Upper lobe of left lung (tissue), 6 donors: ENCODE data around the gene SFXN5. TPM values are rescaled to one million over a fixed set of nuclear protein-coding genes. Genes with fewer than 3 reads are reported as not detected.
"Not testable (repeated sequence)": the region's sequence is repeated elsewhere in the genome, so short reads cannot be mapped to it uniquely, and the experiment has no call there.

Experiments used
- ATAC-seq, 2 donors: fragments of 200-7000 bp; cut with Tn5 transposase; one replicate each; pipeline ENCODE4 v1.9.1; 2022; ENCODE audit warnings: mild to moderate bottlenecking in 2 of 2, moderate library complexity in 2 of 2; ENCODE audit not compliant: low FRiP score in 2 of 2
- DNase-seq, 2 donors: peaks; one replicate each; pipeline ENCODE4 v3.0.0-alpha.2; 2019 to 2020
- H3K27ac ChIP-seq, 4 donors: fragments of 200-600 bp; sonication (generic); one replicate each; pipeline ENCODE4 v1.5.1; 2016 to 2019
- H3K27me3 ChIP-seq, 4 donors: fragments of 200-600 bp; sonication (generic); one replicate each; pipeline ENCODE4 v1.5.1; 2017 to 2019
- H3K36me3 ChIP-seq, 4 donors: fragments of 200-600 bp; sonication (generic); one replicate each; pipeline ENCODE4 v1.5.1; 2016 to 2019
- H3K4me1 ChIP-seq, 4 donors: fragments of 200-600 bp; sonication (generic); one replicate each; pipeline ENCODE4 v1.5.1; 2018 to 2019
- H3K4me3 ChIP-seq, 4 donors: fragments of 200-600 bp; sonication (generic); one replicate each; pipeline ENCODE4 v1.5.1; 2017 to 2019; ENCODE audit warnings: mild to moderate bottlenecking in 2 of 4, moderate library complexity in 1 of 4
- H3K9me3 ChIP-seq, 4 donors: fragments of 200-600 bp; sonication (generic); one replicate each; pipeline ENCODE4 v1.5.1; 2018 to 2019
- EP300 ChIP-seq, 4 donors: sonication (generic); formaldehyde crosslinking; IDR thresholded peaks; one replicate each; pipeline ENCODE4 v1.5.1; 2017; ENCODE audit warnings: antibody characterized with exemption in 4 of 4, control low read depth in 2 of 4
- POLR2A ChIP-seq, 4 donors: fragments of 450-650 bp; IDR thresholded peaks; one replicate each; pipeline ENCODE4 v1.5.1; 2016 to 2017; ENCODE audit warnings: antibody characterized with exemption in 4 of 4, mild to moderate bottlenecking in 2 of 4
- POLR2AphosphoS5 ChIP-seq, 2 donors: sonication (generic); formaldehyde crosslinking; IDR thresholded peaks; one replicate each; pipeline ENCODE4 v1.5.1; 2017; ENCODE audit warnings: antibody characterized with exemption in 2 of 2
- WGBS, 2 donors: methylation state at CpG; one replicate each; pipeline ENCODE4 v1.1.5; 2017 to 2018; 5-methylcytosine and 5-hydroxymethylcytosine counted together
- total RNA-seq, 6 donors: library from RNA; depleted of rRNA in 4 of 6; stranded (reverse); fragments of >200 nt in 4 of 6; gene quantifications; one replicate each; pipeline versions ENCODE4 v1.1.0 to v1.2.1, GENCODE V29; 2016 to 2021
- TF ChIP-seq, protein P1 (sequence below), 6 experiments: fragments of 450-650 bp in 4 of 6; fragments of 200-600 bp in 2 of 6; sonication (generic) in 2 of 6; IDR thresholded peaks; one replicate each; pipeline ENCODE4 v1.5.1; 2016 to 2019; ENCODE audit warnings: antibody characterized with exemption in 6 of 6
- donor health status: DM: no; HTN: no; CAD: no; lungs with moderate emphysema.
- donor health status: DM: no; HTN: yes; CAD: no; lungs with severe emphysema.

SFXN5 gene
- total RNA-seq, 6 donors from 2014 or later, result 10.8 to 44.0 (median 13.7) TPM

DNA sequence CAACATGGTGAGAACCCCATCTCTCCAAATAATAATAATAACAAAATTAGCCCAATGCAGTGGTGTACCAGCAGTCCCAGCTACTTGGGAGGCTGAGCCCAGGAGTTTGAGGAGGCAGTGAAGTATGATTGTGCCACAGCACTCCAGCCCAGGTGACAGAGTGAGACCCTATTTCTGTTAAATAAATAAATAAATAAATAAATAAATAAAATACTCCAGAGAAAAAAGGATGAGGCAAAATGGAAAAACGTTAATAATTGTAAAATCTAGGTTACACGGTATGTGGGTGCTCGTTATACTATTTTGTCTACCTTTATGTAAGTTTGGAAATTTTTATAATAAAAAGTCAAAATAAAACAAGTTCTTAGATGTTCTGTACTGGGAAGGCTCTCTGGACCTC lies 162.8 kb downstream of the SFXN5 start:
- H3K4me1 ChIP-seq, result no peaks in the 10 kb centered on the region
- peaks cover 0 to 21% (median 6%) of the 10 kb centered on the region in 4 donors for H3K27me3 ChIP-seq
- WGBS, 2 donors, result 86 to 89% methylated on average over 3 of the region's 3 CpGs
- no peak overlapping the region for H3K4me3 ChIP-seq
- no peak overlapping the region for H3K27ac ChIP-seq
- TF ChIP-seq EP300 (IDR thresholded peaks at IDR 0.05) (no peak), POLR2A (IDR thresholded peaks at IDR 0.05) (no peak), POLR2AphosphoS5 (IDR thresholded peaks at IDR 0.05) (no peak)
- TF ChIP-seq, protein P1, sequence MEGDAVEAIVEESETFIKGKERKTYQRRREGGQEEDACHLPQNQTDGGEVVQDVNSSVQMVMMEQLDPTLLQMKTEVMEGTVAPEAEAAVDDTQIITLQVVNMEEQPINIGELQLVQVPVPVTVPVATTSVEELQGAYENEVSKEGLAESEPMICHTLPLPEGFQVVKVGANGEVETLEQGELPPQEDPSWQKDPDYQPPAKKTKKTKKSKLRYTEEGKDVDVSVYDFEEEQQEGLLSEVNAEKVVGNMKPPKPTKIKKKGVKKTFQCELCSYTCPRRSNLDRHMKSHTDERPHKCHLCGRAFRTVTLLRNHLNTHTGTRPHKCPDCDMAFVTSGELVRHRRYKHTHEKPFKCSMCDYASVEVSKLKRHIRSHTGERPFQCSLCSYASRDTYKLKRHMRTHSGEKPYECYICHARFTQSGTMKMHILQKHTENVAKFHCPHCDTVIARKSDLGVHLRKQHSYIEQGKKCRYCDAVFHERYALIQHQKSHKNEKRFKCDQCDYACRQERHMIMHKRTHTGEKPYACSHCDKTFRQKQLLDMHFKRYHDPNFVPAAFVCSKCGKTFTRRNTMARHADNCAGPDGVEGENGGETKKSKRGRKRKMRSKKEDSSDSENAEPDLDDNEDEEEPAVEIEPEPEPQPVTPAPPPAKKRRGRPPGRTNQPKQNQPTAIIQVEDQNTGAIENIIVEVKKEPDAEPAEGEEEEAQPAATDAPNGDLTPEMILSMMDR (IDR thresholded peaks at IDR 0.05), result no peak
- no peaks in the 10 kb centered on the region for H3K9me3 ChIP-seq
- ATAC-seq (no peak), DNase-seq (no peak)
- H3K36me3 ChIP-seq, result no peaks in the 10 kb centered on the region

DNA sequence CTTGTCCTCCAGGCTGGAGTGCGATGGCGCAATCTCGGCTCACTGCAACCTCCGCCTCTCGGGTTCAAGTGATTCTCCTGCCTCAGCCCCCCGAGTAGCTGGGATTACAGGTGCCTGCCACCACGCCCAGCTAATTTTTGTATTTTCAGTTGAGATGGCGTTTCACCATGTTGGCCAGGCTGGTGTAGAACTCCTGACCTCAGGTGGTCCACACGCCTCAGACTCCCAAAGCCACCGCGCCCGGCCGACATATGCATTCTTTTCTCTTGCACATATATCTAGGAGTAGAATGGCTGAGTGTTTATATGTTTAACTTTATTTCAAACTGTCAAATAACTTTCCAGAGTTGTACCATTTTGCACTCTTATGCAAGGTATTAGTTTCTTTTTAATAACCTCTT lies 164.1 kb downstream of the SFXN5 start:
- H3K27ac ChIP-seq, H3K9me3 ChIP-seq, ATAC-seq, H3K4me1 ChIP-seq, H3K36me3 ChIP-seq, H3K4me3 ChIP-seq: not testable (repeated sequence)
- peak in 1 of 2 donors; percentile 27 for DNase-seq
- H3K27me3 ChIP-seq, result peaks cover 0 to 15% (median 4%) of the 10 kb centered on the region in 4 donors
- 69 to 76% methylated on average over 13 of the region's 13 CpGs for WGBS, 2 donors

DNA sequence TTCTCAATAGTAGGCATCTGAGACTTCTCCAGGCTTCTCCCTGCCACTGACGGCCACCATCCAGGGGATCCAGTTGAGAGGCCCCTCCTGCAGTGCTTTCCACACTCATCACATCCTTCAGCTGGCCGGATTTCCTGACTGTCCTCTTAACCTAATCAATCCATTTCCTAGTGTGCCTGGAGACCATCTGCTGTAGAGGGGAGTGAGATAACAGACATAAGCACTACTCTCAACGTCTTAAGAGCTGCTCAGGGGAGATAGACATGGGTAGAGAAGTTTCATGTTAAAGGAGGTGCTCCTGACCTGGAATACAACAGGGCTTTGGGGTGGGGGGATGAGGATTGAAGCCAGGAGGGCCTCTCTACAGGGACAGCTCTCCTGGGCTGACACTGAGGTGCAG lies 170.1 kb downstream of the SFXN5 start:
- ATAC-seq (no peak), DNase-seq (no peak)
- Histone ChIP-seq H3K4me3 (no peak overlapping the region), H3K27ac (no peak overlapping the region), H3K36me3 (no peaks in the 10 kb centered on the region), H3K27me3 (no peaks in the 10 kb centered on the region), H3K4me1 (peaks cover 0 to under 1% (median 0%) of the 10 kb centered on the region in 4 donors), H3K9me3 (no peaks in the 10 kb centered on the region)
- TF ChIP-seq EP300 (IDR thresholded peaks at IDR 0.05), result no peak
- no peak for TF ChIP-seq POLR2A (IDR thresholded peaks at IDR 0.05)
- no peak for TF ChIP-seq POLR2AphosphoS5 (IDR thresholded peaks at IDR 0.05)
- TF ChIP-seq, protein P1 (IDR thresholded peaks at IDR 0.05), result no peak
- WGBS, 2 donors, result 16 to 51% methylated on average over 3 of the region's 3 CpGs

DNA sequence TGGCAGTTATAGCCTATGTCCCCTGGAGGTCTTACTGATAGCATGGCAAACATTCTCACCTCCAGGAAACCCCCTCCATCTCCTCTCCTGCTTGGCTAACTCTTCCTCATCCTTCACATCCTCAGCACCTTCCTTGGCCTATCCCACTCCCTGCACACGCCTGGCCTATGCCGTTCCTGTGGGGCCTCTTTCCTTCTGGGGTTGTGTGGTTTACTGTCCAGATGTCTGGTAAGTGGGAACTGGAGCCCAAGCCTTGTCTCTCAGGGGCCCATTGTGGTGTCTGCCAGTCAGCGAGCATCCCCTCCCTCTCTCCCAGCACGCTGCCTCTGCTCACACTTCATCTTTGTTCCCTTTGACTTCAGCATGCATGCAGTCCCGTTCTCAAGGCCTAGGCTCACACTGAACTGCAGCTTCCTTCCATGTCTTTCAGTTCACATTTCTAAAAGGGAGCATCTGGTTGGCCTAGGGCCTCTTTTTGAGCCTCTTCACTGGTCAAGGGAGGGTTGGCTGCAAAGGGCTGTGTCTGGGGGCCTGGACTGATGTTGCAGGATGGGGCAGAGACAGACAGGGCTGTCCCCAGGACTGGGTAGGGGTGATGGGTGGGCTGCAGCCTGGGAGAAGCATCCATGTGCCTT lies 171.2 kb downstream of the SFXN5 start:
- TF ChIP-seq EP300 (IDR thresholded peaks at IDR 0.05), result no peak
- TF ChIP-seq, protein P1 (IDR thresholded peaks at IDR 0.05), result no peak
- TF ChIP-seq POLR2A (IDR thresholded peaks at IDR 0.05), result no peak
- TF ChIP-seq POLR2AphosphoS5 (IDR thresholded peaks at IDR 0.05), result no peak
- H3K4me1 ChIP-seq, result peaks cover 4 to 12% (median 10%) of the 10 kb centered on the region in 4 donors
- H3K9me3 ChIP-seq, result no peaks in the 10 kb centered on the region
- DNase-seq (no peak), ATAC-seq (no peak)
- H3K27me3 ChIP-seq, result no peaks in the 10 kb centered on the region
- no peak overlapping the region for H3K27ac ChIP-seq
- 82 to 88% methylated on average over 5 of the region's 5 CpGs for WGBS, 2 donors
- no peaks in the 10 kb centered on the region for H3K36me3 ChIP-seq
- H3K4me3 ChIP-seq, result no peak overlapping the region

DNA sequence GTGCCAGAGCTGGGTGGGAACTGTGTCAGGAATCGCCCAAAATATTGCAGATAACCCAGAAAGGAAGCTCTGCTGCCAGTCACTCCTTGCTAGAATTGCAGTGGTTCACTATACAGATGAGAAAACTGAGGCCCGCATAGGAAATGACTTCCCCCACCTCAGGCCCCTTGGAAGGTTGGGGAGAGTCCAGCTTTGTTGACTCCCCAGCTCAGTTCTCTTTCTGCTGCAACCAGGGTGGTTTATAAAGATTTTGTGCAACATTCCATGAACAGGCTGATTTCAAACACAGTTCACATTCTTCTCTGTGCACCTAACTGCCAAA lies 173.0 kb downstream of the SFXN5 start:
- DNase-seq, result no peak
- Histone ChIP-seq H3K27ac (no peak overlapping the region), H3K4me3 (no peak overlapping the region), H3K9me3 (no peaks in the 10 kb centered on the region), H3K27me3 (peaks cover 0 to 3% (median 0%) of the 10 kb centered on the region in 4 donors), H3K4me1 (peaks cover 5 to 13% (median 10%) of the 10 kb centered on the region in 4 donors), H3K36me3 (no peaks in the 10 kb centered on the region)
- ATAC-seq, result no peak
- 87 to 100% methylated on average over 1 to 2 of the region's 2 CpGs for WGBS, 2 donors
- TF ChIP-seq POLR2A (IDR thresholded peaks at IDR 0.05), result no peak
- TF ChIP-seq, protein P1 (IDR thresholded peaks at IDR 0.05), result no peak
- TF ChIP-seq POLR2AphosphoS5 (IDR thresholded peaks at IDR 0.05), result no peak
- TF ChIP-seq EP300 (IDR thresholded peaks at IDR 0.05), result no peak
